Cardiac septum (tissue), 1 donor: ENCODE results near the gene ST3GAL4. TPM values are rescaled to one million over a fixed set of nuclear protein-coding genes. Genes with fewer than 3 reads are reported as not detected.

Experiments
- DNase-seq: peaks from one replicate; pipeline ENCODE4 v3.0.0-alpha.2; 2020; ENCODE audit warnings: low spot score
- intact Hi-C: fragments of 100-400 bp; cut with DNase I; formaldehyde crosslinking; loops from one replicate; pipeline ENCODE4 v1.14.0; 2022
- total RNA-seq: library from RNA; stranded (reverse); fragmentation: NEBNext Ultra II Directional; extraction: Animal tissue kit (Norgen Biotek cat#: 25700); gene quantifications from one replicate; pipeline ENCODE4 v1.2.1, GENCODE V29; 2021
- donor health status: DM: no; HTN: no; CAD: no.

ST3GAL4 gene
- total RNA-seq, 1 donor from 2014 or later, result 55.1 TPM

GRCh38 chr11:126413426-126413825 lies 57.9 kb downstream of the ST3GAL4 start:
- intact Hi-C loops, result loop anchor here (10.0 kb wide), 1 partner anchor 59 kb away; the partner anchor contains the start of gene ST3GAL4
- no peak for DNase-seq

- DNase-seq, result no peak
- intact Hi-C loops, result loop anchor here (10.0 kb wide), 1 partner anchor 59 kb away; the partner anchor contains the start of gene ST3GAL4
Measured at GRCh38 chr11:126413843-126414405, 58.4 kb downstream of the ST3GAL4 start.

- no peak for DNase-seq
- intact Hi-C loops, result loop anchor here (1.0 to 10.0 kb wide), 2 partner anchors 60 to 96 kb away; partner anchors contain the start of gene ST3GAL4
Measured at GRCh38 chr11:126414615-126415014, 59.1 kb downstream of the ST3GAL4 start.

- intact Hi-C loops, result loop anchor here (1.0 to 10.0 kb wide), 2 partner anchors 60 to 97 kb away; partner anchors contain the start of gene ST3GAL4
Measured at GRCh38 chr11:126415128-126415527, 59.6 kb downstream of the ST3GAL4 start.

GRCh38 chr11:126415669-126416420 lies 60.4 kb downstream of the ST3GAL4 start:
- intact Hi-C loops, result loop anchor here (1.0 to 10.0 kb wide), 2 partner anchors 61 to 98 kb away; partner anchors contain the start of gene ST3GAL4
- DNase-seq, result no peak

More at GRCh38 chr11:126415128-126415527, 59.6 kb downstream of the ST3GAL4 start:
- DNase-seq, result peak; percentile 89

- intact Hi-C loops, result loop anchor here (10.0 kb wide), 1 partner anchor 62 kb away; the partner anchor contains the start of gene ST3GAL4
- peak; percentile 95 for DNase-seq
Measured at GRCh38 chr11:126416542-126417090, 61.1 kb downstream of the ST3GAL4 start.

GRCh38 chr11:126417091-126417862 lies 61.8 kb downstream of the ST3GAL4 start:
- no peak for DNase-seq
- intact Hi-C loops, result loop anchor here (10.0 kb wide), 1 partner anchor 62 kb away; the partner anchor contains the start of gene ST3GAL4

- intact Hi-C loops, result loop anchor here (10.0 kb wide), 1 partner anchor 64 kb away; the partner anchor contains the start of gene ST3GAL4
- DNase-seq, result no peak
Measured at GRCh38 chr11:126418887-126419286, 63.4 kb downstream of the ST3GAL4 start.

- intact Hi-C loops, result loop anchor here (10.0 kb wide), 1 partner anchor 65 kb away; the partner anchor contains the start of gene ST3GAL4
- no peak for DNase-seq
Measured at GRCh38 chr11:126419801-126420697, 64.6 kb downstream of the ST3GAL4 start.

GRCh38 chr11:126420698-126421256 lies 65.3 kb downstream of the ST3GAL4 start:
- intact Hi-C loops, result no loop called here
- DNase-seq, result no peak

- no peak for DNase-seq
- intact Hi-C loops, result no loop called here
Measured at GRCh38 chr11:126421271-126421671, 65.8 kb downstream of the ST3GAL4 start.

- DNase-seq, result no peak
- intact Hi-C loops, result no loop called here
Measured at GRCh38 chr11:126422446-126422845, 67.0 kb downstream of the ST3GAL4 start.

GRCh38 chr11:126423154-126423553 lies 67.7 kb downstream of the ST3GAL4 start:
- no peak for DNase-seq
- intact Hi-C loops, result no loop called here

GRCh38 chr11:126423743-126424142 lies 68.3 kb downstream of the ST3GAL4 start:
- no peak for DNase-seq
- intact Hi-C loops, result no loop called here

- no peak for DNase-seq
- intact Hi-C loops, result no loop called here
Measured at GRCh38 chr11:126424471-126425039, 69.1 kb downstream of the ST3GAL4 start.

- DNase-seq, result no peak
- intact Hi-C loops, result no loop called here
Measured at GRCh38 chr11:126426106-126426505, 70.6 kb downstream of the ST3GAL4 start.

GRCh38 chr11:126426820-126427749 lies 71.6 kb downstream of the ST3GAL4 start:
- intact Hi-C loops, result no loop called here
- DNase-seq, result no peak
